GM19351 (cell line): ENCODE measurements around the gene CTNNBL1.

Experiments used
- ATAC-seq: cut with Tn5 transposase; IDR thresholded peaks from one replicate; pipeline ENCODE4 v1.9.1; 2021; ENCODE audit warnings: mild to moderate bottlenecking, moderate library complexity; ENCODE audit not compliant: unreplicated experiment

CTNNBL1 gene

DNA sequence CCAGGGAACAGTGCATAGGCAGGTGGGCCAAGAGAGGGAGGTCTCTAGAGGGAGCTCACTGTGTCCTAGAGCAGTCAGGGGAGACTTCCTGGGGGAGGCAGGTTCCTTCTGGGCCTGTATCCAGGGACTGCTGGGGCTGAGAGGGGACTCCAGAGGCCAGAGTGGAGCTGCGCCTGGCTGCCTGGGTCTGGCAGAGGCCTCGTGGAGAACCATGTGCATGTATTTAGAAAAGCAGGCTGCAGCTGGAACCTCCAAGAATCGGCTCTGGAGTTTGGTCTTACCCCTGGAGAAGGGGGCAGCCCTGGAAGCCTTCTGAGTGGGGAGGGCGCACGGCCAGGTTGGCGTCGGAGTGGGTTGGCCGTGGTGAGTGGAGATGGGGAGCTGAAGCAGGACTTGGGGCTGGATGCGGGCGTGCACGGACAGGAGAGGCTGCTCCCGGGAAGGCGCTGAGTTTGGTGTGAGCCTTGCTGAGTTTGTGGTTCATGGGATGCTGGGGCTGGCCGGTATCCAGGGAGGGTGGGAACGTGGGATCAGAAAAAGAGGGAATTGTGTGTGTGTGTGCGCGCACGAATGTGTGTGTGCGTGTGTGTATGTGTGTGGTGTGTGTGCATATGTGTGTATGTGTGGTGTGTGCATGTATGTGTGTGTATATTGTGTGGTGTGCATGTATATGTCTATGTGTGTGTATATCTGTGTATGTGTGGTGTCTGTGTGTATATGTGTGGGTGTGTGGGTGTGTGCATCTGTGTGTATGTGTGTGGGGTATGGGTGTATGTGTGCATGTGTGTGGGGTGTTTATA lies 219.9 kb downstream of the CTNNBL1 start:
- ATAC-seq = no peak

DNA sequence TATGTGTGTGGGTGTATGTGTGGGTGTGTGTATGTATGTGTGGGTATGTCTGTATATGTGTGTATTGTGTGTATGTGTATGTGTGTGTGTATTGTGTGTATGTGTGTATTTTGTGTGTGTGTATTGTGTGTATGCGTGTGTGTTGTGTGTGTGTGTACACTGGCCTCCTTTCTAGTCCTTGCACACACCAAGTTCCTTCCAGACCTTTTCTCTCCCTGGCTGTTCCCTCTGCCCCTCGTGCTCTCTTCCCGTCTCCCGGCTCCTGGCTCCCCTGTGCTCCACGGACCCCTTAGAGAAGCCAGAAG lies 220.5 kb downstream of the CTNNBL1 start:
- ATAC-seq = no peak

DNA sequence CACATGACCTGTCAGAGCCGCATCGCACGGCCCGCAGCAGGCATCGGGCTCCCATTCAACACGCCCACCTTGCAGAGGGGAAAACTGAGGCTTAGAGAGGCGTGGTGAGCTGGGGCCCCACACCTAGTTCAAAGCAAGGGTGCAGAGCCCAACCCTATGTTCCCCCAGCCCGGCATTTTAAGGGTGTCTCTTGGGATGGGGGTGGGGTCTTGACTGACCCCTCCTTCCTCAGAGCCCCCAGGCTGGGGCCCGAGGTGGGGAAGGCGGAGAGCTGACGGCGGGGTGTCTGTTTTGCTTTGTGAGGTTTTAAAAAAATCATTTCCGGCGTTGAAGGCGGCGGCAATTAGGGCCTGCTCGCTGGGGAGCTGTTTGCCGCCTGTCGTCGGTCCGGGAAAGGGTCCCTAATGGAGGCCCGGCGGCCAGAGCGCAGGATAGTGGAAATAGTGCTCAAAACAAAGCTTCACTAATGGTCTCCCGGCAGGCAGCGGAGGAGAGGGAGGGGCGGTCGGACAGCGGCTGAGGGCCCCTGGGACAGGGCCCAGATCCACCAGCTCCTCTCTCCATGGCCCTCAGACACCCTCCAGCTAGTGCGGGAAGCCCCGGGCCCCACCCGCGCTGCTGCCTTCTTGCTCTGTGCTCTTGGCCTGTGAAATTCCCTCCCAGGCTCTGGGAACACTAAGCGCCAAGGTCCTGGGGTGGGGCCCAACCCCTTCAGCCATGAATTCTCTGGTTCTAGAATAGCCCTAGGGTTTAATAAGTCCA lies 221.0 kb downstream of the CTNNBL1 start:
- no peak for ATAC-seq

GRCh38 chr20:37915434-37915787 lies 221.6 kb downstream of the CTNNBL1 start:
- ATAC-seq = no peak

DNA sequence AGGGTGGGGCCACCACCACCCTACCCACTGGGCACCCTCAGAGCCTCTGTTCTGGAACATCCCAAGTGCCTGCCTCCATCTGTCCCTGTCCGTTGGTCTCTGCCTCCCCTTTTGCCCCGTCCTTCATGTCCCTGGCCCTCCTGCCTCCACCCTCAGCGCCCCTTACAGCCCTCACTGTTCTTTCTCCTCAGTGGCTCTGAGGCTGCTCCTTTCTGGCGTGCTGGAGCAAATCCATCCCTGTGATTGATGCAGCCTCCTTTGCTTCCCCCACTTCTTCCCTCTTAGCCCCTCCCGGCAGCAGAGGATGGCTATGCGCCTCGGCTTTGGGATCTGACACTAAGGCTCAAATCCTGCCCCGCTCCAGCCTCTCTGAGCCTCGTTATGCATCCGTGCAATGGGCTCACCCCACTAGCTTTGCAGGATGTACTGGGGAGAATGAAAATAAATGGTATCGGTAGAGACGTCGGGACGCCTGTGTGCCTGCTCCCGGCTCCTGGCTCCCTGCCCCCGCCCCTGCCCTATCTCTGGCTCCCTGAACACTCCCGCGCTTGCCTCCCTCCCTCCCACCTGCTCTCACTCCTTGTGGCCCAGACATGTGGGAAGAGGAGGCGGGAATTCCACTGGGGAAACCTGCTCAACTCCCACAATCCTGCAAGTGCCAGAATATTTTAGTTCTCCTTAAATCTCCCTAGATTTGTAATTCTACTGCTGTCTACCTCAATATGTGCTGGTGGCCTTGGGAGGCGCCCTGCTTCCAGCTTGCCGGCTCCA lies 222.2 kb downstream of the CTNNBL1 start:
- ATAC-seq = no peak

DNA sequence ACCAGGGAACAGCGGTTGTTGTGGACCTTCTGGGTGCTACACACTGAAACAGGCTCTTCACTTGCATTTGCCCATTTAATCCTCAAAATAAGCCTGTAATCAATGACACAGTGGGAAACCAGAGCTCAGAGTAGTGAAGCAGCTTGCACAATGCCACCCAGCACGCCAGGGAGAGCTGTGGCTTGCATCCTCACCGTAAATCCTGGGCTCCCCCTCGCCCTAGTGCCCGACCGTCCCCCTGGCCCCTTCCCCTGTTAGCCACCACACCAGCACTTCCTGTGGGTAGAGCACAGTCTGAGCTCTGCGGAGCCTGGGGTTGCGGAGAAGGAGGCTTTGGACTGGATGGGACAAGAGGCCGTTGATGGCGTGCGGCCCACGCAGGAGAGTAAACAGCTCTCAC lies 223.6 kb downstream of the CTNNBL1 start:
- no peak for ATAC-seq

- ATAC-seq = no peak
These were observed 224.2 kb downstream of the CTNNBL1 start for GRCh38 chr20:37918035-37918434.

GRCh38 chr20:37919389-37920040 lies 225.7 kb downstream of the CTNNBL1 start:
- ATAC-seq = no peak

GRCh38 chr20:37920270-37920669 lies 226.4 kb downstream of the CTNNBL1 start:
- no peak for ATAC-seq

DNA sequence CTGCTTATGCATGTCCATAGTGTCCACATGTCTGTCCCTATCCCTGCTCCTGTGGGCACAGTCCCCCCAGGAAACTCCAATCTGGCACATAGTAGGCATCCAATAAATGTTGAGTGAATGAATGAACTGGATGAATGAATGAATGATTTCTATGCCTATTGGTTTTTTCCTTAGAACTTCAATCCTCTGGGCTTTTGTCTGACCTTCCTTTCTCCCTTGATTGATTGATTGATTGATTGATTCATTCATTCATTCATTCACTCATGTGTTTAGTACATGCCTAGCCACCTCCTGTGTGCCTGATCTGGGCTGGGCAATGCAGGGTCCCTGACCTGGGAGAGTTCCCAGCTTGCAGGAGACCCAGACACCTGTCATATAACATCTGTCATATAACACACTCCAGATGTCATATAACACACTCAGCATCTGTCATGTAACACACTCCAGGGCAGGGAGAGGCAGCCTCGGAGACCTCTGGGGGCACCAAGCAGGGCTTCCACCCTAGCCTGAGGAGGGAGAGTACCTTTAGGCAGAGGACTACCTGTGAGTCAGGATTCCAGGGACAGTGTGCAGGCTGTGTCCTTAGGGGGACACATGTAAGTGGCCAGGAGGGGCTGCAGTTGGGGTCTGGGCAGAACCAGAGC lies 227.0 kb downstream of the CTNNBL1 start:
- ATAC-seq = no peak

GRCh38 chr20:37921341-37921929 lies 227.6 kb downstream of the CTNNBL1 start:
- peak; percentile 77 for ATAC-seq
